ENCODE measurements around the gene DRC7. TPM values are rescaled to one million over a fixed set of nuclear protein-coding genes. Genes with fewer than 3 reads are reported as not detected.

Gene DRC7
- polyA plus RNA-seq, 1 donor from 2014 or later, result 1.4 TPM

- Histone ChIP-seq H4K20me1 (ENCODE audit: insufficient read depth) (no peaks in the 10 kb centered on the region), H2AFZ (ENCODE audit: low read depth, low read length) (no peak overlapping the region), H3K27ac (ENCODE audit: low read length) (no peak overlapping the region), H3K9me2 (ENCODE audit: insufficient read depth, low read length) (no peaks in the 10 kb centered on the region), H3K79me2 (replicated peaks; ENCODE audit: insufficient read depth, low read length) (no peaks in the 10 kb centered on the region), H3F3A (ENCODE audit: insufficient read depth, low read length, poor library complexity, severe bottlenecking) (no peaks in the 10 kb centered on the region), H3K27me3 (ENCODE audit: insufficient read depth, low read depth, low read length) (no peaks in the 10 kb centered on the region), H3K36me3 (ENCODE audit: insufficient read depth, low read length) (no peaks in the 10 kb centered on the region), H3K9me3 (ENCODE audit: low read length) (no peaks in the 10 kb centered on the region), H3K4me3 (ENCODE audit: low read length) (no peak overlapping the region), H3K9ac (ENCODE audit: low read length) (no peak overlapping the region), H3K4me2 (ENCODE audit: low read length) (no peak overlapping the region)
- no peak for TF ChIP-seq CTCF (IDR thresholded peaks at IDR 0.05; ENCODE audit: poor library complexity, severe bottlenecking)
- no peak for TF ChIP-seq TAF1 (IDR thresholded peaks at IDR 0.05; ENCODE audit: low read depth)
- no peak for TF ChIP-seq MXI1 (conservative IDR thresholded peaks at IDR 0.05; ENCODE audit: poor library complexity, severe bottlenecking)
- no peak for TF ChIP-seq REST (IDR thresholded peaks at IDR 0.05; ENCODE audit: borderline replicate concordance)
- no peak for TF ChIP-seq EP300 (conservative IDR thresholded peaks at IDR 0.05; ENCODE audit: poor library complexity, severe bottlenecking)
- no peak for TF ChIP-seq POLR2AphosphoS5 (IDR thresholded peaks at IDR 0.05)
Observed at GRCh38 chr16:57688487-57688986, 6.1 kb upstream of the DRC7 start.

- no peaks in the 10 kb centered on the region for H3K9me3 ChIP-seq (ENCODE audit: low read length)
- no peak overlapping the region for H3K4me3 ChIP-seq (ENCODE audit: low read length)
- no peak for TF ChIP-seq CTCF (IDR thresholded peaks at IDR 0.05; ENCODE audit: poor library complexity, severe bottlenecking)
- no peak for TF ChIP-seq RAD21 (conservative IDR thresholded peaks at IDR 0.05)
- no peak for TF ChIP-seq MXI1 (conservative IDR thresholded peaks at IDR 0.05; ENCODE audit: poor library complexity, severe bottlenecking)
- TF ChIP-seq EP300 (conservative IDR thresholded peaks at IDR 0.05; ENCODE audit: poor library complexity, severe bottlenecking), result no peak
- TF ChIP-seq POLR2AphosphoS5 (IDR thresholded peaks at IDR 0.05), result no peak
- TF ChIP-seq REST (IDR thresholded peaks at IDR 0.05; ENCODE audit: borderline replicate concordance), result no peak
- no peak for TF ChIP-seq EZH2 (IDR thresholded peaks at IDR 0.05; ENCODE audit: borderline replicate concordance, insufficient read depth, low read length, poor library complexity, severe bottlenecking)
- no peak for TF ChIP-seq SMC3 (conservative IDR thresholded peaks at IDR 0.05; ENCODE audit: poor library complexity)
- no peak for TF ChIP-seq TAF1 (IDR thresholded peaks at IDR 0.05; ENCODE audit: low read depth)
- no peak overlapping the region for H3K27ac ChIP-seq (ENCODE audit: low read length)
- H3K79me2 ChIP-seq (replicated peaks; ENCODE audit: insufficient read depth, low read length), result no peaks in the 10 kb centered on the region
- no peak overlapping the region for H2AFZ ChIP-seq (ENCODE audit: low read depth, low read length)
- H3K27me3 ChIP-seq (ENCODE audit: insufficient read depth, low read depth, low read length), result no peaks in the 10 kb centered on the region
- no peaks in the 10 kb centered on the region for H3K9me2 ChIP-seq (ENCODE audit: insufficient read depth, low read length)
- H3K36me3 ChIP-seq (ENCODE audit: insufficient read depth, low read length), result no peaks in the 10 kb centered on the region
- no peaks in the 10 kb centered on the region for H3F3A ChIP-seq (ENCODE audit: insufficient read depth, low read length, poor library complexity, severe bottlenecking)
- no peaks in the 10 kb centered on the region for H4K20me1 ChIP-seq (ENCODE audit: insufficient read depth)
- H3K9ac ChIP-seq (ENCODE audit: low read length), result no peak overlapping the region
- no peak overlapping the region for H3K4me2 ChIP-seq (ENCODE audit: low read length)
Observed at GRCh38 chr16:57688987-57689761, 5.4 kb upstream of the DRC7 start.

Data from neural cell (in vitro differentiated cells).